Measurements from ENCODE around the gene FBXO21. TPM values are rescaled to one million over a fixed set of nuclear protein-coding genes. Genes with fewer than 3 reads are reported as not detected.

Gene FBXO21
- total RNA-seq, 1 donor from 2014 or later, result 41.4 TPM

DNA sequence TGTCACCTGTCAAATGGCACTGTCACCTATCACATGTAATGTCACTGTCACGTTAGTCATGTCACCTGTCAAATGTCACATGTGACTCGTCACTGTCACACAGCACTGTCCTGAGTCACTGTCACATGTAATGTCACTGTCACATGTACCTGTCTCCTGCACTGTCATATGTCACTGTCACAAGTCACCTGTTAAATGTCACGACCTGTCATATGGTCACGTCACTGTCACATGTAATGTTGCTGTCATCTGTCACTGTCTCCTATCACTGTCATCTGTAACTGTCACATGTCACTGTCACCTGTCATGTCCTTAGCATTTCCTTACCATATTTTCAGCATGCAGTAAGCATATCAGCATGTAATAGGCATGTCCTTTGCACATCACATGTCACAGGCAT lies 63.9 kb downstream of the FBXO21 start:
- Histone ChIP-seq H3K4me3 (no peak overlapping the region), H3K4me1 (peaks cover 6% of the 10 kb centered on the region), H3K27ac (no peak overlapping the region), H3K27me3 (no peaks in the 10 kb centered on the region), H3K9me3 (no peaks in the 10 kb centered on the region), H3K36me3 (no peaks in the 10 kb centered on the region)
- intact Hi-C loops (cut with DNase I), result no loop called here
- ATAC-seq, result no peak
- TF ChIP-seq, protein P1, sequence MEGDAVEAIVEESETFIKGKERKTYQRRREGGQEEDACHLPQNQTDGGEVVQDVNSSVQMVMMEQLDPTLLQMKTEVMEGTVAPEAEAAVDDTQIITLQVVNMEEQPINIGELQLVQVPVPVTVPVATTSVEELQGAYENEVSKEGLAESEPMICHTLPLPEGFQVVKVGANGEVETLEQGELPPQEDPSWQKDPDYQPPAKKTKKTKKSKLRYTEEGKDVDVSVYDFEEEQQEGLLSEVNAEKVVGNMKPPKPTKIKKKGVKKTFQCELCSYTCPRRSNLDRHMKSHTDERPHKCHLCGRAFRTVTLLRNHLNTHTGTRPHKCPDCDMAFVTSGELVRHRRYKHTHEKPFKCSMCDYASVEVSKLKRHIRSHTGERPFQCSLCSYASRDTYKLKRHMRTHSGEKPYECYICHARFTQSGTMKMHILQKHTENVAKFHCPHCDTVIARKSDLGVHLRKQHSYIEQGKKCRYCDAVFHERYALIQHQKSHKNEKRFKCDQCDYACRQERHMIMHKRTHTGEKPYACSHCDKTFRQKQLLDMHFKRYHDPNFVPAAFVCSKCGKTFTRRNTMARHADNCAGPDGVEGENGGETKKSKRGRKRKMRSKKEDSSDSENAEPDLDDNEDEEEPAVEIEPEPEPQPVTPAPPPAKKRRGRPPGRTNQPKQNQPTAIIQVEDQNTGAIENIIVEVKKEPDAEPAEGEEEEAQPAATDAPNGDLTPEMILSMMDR (IDR thresholded peaks at IDR 0.05), result no peak
- peak; percentile 1 for DNase-seq

DNA sequence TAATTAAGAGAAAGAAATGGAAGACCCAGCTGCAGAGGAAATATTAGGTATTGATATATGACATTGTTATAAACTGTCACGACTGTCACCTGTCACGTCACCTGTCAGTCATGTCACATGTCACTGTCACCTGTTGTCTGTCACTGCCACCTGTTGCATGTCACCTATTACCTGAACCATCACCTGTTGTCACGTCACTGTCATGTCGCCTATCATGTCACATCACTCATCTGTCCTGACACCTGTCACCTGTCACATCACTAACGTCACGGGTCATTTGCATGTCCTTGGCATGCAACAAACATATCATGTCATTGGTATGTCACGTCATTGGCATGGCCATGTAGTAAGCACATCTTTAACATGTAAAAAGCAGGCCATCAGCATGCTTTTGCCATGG lies 64.5 kb downstream of the FBXO21 start:
- Histone ChIP-seq H3K36me3 (no peaks in the 10 kb centered on the region), H3K9me3 (no peaks in the 10 kb centered on the region), H3K4me3 (no peak overlapping the region), H3K27ac (no peak overlapping the region), H3K27me3 (no peaks in the 10 kb centered on the region), H3K4me1 (peaks cover 7% of the 10 kb centered on the region)
- DNase-seq, result no peak
- ATAC-seq, result no peak
- TF ChIP-seq, protein P1 (IDR thresholded peaks at IDR 0.05), result no peak
- intact Hi-C loops (cut with DNase I), result no loop called here

DNA sequence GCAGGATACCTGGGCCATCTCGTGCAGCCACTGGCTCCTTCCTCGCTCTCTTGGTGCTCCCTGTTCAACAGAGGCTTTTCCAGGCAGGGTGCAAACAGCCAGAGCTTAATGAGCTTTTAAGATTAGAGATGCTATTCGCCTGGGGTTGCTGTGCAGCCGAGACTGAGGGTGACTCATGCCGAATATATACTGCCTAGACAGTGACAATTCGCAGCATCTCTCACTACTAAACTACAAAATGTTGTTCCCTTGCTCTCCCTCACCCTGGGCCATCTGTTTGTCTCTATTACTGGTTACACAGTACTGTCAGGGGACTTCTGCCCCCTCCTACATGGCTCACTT lies 65.0 kb downstream of the FBXO21 start:
- intact Hi-C loops (cut with DNase I), result no loop called here
- H3K27ac ChIP-seq, result no peak overlapping the region
- no peaks in the 10 kb centered on the region for H3K27me3 ChIP-seq
- H3K36me3 ChIP-seq, result no peaks in the 10 kb centered on the region
- H3K9me3 ChIP-seq, result no peaks in the 10 kb centered on the region
- ATAC-seq (no peak), DNase-seq (peak; percentile 4)
- peaks cover 7% of the 10 kb centered on the region for H3K4me1 ChIP-seq
- no peak overlapping the region for H3K4me3 ChIP-seq
- TF ChIP-seq, protein P1 (IDR thresholded peaks at IDR 0.05), result no peak

DNA sequence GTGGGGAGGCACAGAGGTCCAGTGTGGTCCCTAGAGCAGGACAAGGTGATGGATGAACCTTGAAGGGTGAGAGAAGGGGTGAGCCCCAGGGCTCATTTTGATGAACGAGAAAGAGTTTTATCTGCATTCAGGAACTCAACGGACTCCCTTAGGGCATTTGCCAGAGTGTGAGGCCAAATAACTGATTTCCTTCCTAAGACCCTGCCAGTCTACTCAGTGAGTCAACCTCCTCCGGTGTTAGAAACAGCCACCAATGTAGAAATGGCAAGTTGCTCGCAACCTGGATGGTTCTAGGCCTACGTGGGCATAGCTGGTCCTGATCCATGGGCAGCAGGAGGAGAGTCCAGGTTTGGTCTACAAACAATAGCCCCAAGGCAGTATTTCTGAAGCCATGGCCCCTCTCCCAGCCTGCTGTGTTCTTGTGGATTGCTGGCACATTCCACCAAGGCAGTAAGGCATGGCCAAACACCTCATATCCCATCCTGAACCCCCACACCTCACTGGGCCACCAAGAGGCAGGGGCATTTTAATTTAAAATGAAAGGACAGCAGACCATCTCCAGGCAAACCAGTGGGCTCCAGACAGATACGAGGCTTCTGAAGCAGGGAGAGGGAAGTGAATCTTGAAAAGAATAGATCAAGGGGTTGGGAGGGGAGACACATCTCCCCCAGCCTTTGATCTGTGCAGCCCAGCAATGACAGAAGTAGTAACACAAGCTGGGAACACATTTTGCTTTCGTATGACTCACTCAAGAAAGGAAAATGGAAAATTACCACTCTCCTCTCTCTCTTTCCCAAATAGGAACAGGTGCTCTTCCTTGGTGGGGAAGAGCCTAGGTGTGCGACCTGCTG lies 65.6 kb downstream of the FBXO21 start:
- DNase-seq (peak; percentile 28), ATAC-seq (no peak)
- no peaks in the 10 kb centered on the region for H3K9me3 ChIP-seq
- no peak overlapping the region for H3K27ac ChIP-seq
- intact Hi-C loops (cut with DNase I), result no loop called here
- no peaks in the 10 kb centered on the region for H3K27me3 ChIP-seq
- peaks cover 7% of the 10 kb centered on the region for H3K4me1 ChIP-seq
- no peaks in the 10 kb centered on the region for H3K36me3 ChIP-seq
- TF ChIP-seq, protein P1 (IDR thresholded peaks at IDR 0.05), result no peak
- H3K4me3 ChIP-seq, result no peak overlapping the region

DNA sequence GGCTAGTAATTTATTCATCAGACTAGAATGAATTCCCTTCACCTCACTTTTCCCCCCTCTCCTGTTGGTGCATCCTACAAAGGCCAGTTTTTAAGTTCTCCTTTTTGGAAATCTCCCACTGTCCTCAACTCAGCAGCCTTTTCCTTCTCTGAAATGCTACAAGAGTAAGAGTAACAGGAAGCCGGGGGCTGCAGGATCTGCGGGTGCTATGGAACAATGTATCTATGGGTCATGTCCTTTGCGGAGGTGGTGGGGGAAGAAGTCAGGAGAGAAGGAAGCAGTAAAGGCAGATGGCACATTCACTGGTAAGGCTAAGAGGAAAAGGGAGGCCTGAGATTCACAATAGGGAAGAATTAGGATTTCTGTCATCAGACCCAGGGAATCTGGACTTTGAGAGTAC lies 68.8 kb downstream of the FBXO21 start:
- DNase-seq, result peak; percentile 15
- H3K27me3 ChIP-seq, result no peaks in the 10 kb centered on the region
- H3K36me3 ChIP-seq, result no peaks in the 10 kb centered on the region
- peak; percentile 5 for ATAC-seq
- no peak overlapping the region for H3K4me3 ChIP-seq
- TF ChIP-seq, protein P1 (IDR thresholded peaks at IDR 0.05), result no peak
- H3K9me3 ChIP-seq, result no peaks in the 10 kb centered on the region
- H3K27ac ChIP-seq, result no peak overlapping the region
- peaks cover 17% of the 10 kb centered on the region for H3K4me1 ChIP-seq
- intact Hi-C loops (cut with DNase I), result no loop called here
